Lung (tissue), 12 donors: ENCODE results near the gene GBE1. TPM values are rescaled to one million over a fixed set of nuclear protein-coding genes. Genes with fewer than 3 reads are reported as not detected.
A peak's percentile ranks its signal among the peaks of the same experiment; 100 is the strongest.

Experiments
- ATAC-seq: fragments of 200-7000 bp; cut with Tn5 transposase; one replicate; pipeline ENCODE4 v1.9.1; 2020; ENCODE audit warnings: moderate number of reproducible peaks; ENCODE audit not compliant: insufficient read depth, low FRiP score
- DNase-seq, 3 donors: peaks; one replicate each; pipeline ENCODE4 v3.0.0-alpha.2; 2013 to 2017
- H3K27ac ChIP-seq, 2 donors: one replicate each; pipeline ENCODE4 v1.5.1; 2013; ENCODE audit warnings: mild to moderate bottlenecking in 2 of 2, moderate library complexity in 2 of 2, control low read depth in 1 of 2, inconsistent platforms in 1 of 2, low read depth in 1 of 2, low read length in 1 of 2
- H3K27me3 ChIP-seq, 3 donors: one replicate each; pipeline ENCODE4 v1.5.1; 2013; ENCODE audit warnings: low read length in 2 of 3; ENCODE audit not compliant: control insufficient read depth in 3 of 3, insufficient read depth in 3 of 3
- H3K36me3 ChIP-seq, 4 donors: one replicate each; pipeline ENCODE4 v1.5.1; 2013; ENCODE audit warnings: low read length in 4 of 4, mild to moderate bottlenecking in 1 of 4, moderate library complexity in 1 of 4; ENCODE audit not compliant: control insufficient read depth in 4 of 4, insufficient read depth in 4 of 4
- H3K4me1 ChIP-seq, 5 donors: one replicate each; pipeline ENCODE4 v1.5.1; 2013; ENCODE audit warnings: low read length in 5 of 5, mild to moderate bottlenecking in 2 of 5, moderate library complexity in 1 of 5; ENCODE audit not compliant: control insufficient read depth in 5 of 5, insufficient read depth in 5 of 5
- H3K4me3 ChIP-seq: one replicate; pipeline ENCODE4 v1.5.1; 2013; ENCODE audit warnings: mild to moderate bottlenecking, control low read depth, moderate library complexity
- H3K9ac ChIP-seq, 2 donors: one replicate each; pipeline ENCODE4 v1.5.1; 2013; ENCODE audit warnings: low read length in 2 of 2, control low read depth in 1 of 2; ENCODE audit not compliant: insufficient read depth in 1 of 2
- H3K9me3 ChIP-seq, 4 donors: one replicate each; pipeline ENCODE4 v1.5.1; 2013; ENCODE audit warnings: low read length in 3 of 4, mild to moderate bottlenecking in 1 of 4, moderate library complexity in 1 of 4; ENCODE audit not compliant: control insufficient read depth in 4 of 4, insufficient read depth in 3 of 4
- WGBS, 2 donors: extraction: QIAGEN DNeasy Blood & Tissue Kit; methylation state at CpG; one replicate each; pipeline ENCODE4 v1.1.7; 2013; 5-methylcytosine and 5-hydroxymethylcytosine counted together
- polyA plus RNA-seq, 2 donors: library from polyadenylated mRNA; stranded (reverse); fragments of 200-250 nt; gene quantifications; one replicate each; pipeline ENCODE4 v1.2.1, GENCODE V29; 2013
- total RNA-seq, 2 donors: library from RNA; depleted of rRNA in 1 of 2; stranded (reverse); fragments of >200 nt in 1 of 2; gene quantifications; one replicate each; pipeline ENCODE4 v1.2.1, GENCODE V29; 2014 to 2021
- TF ChIP-seq, protein P1 (sequence below): IDR thresholded peaks from 2 replicates; pipeline ENCODE4 v1.5.1; 2012; ENCODE audit warnings: mild to moderate bottlenecking; ENCODE audit errors: control extremely low read depth, extremely low read depth
- donor health status: control.
- donor health status: control.
- donor health status: Bipolar disorder and iron deficiency.
- donor health status: healthy.
- donor health status: DM: yes; HTN: yes; CAD: no.

Gene GBE1
- total and polyA plus RNA-seq, 4 donors: 10.5 to 39.1 (median 31.6) TPM

DNA sequence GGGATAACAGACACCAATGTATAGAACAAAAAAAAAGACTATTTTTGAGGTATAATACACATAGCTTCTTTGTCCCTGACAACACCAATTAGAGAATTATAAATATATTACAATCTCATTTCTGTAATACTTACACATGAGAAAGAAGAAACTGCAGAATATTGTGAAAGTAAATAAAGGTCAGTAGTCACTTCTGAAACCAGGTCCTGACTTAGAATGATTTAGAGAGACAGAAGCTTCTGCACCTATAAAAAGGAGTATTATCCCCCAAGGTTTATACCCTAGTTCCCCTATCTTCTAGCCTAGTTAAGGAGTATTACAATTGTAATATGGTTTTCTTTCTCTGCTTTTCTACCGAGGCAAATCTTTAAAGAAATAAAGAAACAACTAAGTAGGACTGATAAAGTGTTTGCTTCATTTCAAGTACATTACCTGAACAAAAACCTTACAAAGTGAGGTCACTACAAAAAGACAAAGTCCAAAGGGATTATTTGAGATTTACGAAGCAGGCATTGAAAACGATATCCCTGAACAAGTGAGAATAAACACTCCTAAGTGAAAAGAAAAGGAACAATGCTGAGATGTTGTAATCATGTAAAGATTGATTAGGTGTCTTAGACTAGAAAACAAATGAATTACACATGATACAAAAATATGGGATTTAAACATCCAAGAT, 103.0 kb downstream of the GBE1 start:
- Histone ChIP-seq H3K36me3 (no peaks in the 10 kb centered on the region), H3K4me1 (peaks cover 0 to 5% (median 0%) of the 10 kb centered on the region in 5 donors), H3K9me3 (no peaks in the 10 kb centered on the region), H3K27ac (no peak overlapping the region), H3K9ac (no peak overlapping the region), H3K4me3 (no peak overlapping the region), H3K27me3 (no peaks in the 10 kb centered on the region)
- WGBS, 2 donors: 54 to 71% methylated on average over 3 of the region's 3 CpGs
- TF ChIP-seq, protein P1, sequence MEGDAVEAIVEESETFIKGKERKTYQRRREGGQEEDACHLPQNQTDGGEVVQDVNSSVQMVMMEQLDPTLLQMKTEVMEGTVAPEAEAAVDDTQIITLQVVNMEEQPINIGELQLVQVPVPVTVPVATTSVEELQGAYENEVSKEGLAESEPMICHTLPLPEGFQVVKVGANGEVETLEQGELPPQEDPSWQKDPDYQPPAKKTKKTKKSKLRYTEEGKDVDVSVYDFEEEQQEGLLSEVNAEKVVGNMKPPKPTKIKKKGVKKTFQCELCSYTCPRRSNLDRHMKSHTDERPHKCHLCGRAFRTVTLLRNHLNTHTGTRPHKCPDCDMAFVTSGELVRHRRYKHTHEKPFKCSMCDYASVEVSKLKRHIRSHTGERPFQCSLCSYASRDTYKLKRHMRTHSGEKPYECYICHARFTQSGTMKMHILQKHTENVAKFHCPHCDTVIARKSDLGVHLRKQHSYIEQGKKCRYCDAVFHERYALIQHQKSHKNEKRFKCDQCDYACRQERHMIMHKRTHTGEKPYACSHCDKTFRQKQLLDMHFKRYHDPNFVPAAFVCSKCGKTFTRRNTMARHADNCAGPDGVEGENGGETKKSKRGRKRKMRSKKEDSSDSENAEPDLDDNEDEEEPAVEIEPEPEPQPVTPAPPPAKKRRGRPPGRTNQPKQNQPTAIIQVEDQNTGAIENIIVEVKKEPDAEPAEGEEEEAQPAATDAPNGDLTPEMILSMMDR: no peak
- DNase-seq: no peak
- no peak for ATAC-seq

DNA sequence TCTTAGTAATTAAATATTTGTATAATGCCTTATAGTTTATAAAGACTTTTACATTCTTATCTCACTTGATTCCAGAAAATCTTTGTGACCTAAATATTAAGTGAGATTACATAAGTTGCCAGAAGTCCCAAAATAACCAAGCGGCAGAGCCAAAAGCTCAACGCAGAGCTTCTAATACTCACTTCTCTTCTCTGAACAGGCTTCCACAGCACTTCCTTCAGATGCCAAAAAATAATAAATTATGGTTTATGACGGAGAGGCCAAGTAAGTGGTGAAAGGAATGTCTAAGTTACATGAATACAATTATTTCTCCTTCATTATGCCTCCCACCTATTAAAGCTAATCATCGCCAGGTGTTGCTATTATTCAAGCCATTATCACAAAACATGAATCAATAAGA, 110.3 kb downstream of the GBE1 start:
- 40 to 59% methylated on average over 4 of the region's 4 CpGs for WGBS, 2 donors
- DNase-seq: no peak
- Histone ChIP-seq H3K9ac (no peak overlapping the region), H3K27ac (no peak overlapping the region), H3K9me3 (no peaks in the 10 kb centered on the region), H3K27me3 (no peaks in the 10 kb centered on the region), H3K36me3 (no peaks in the 10 kb centered on the region), H3K4me1 (peaks cover 0 to 5% (median 0%) of the 10 kb centered on the region in 5 donors), H3K4me3 (no peak overlapping the region)
- TF ChIP-seq, protein P1: no peak
- ATAC-seq: no peak

DNA sequence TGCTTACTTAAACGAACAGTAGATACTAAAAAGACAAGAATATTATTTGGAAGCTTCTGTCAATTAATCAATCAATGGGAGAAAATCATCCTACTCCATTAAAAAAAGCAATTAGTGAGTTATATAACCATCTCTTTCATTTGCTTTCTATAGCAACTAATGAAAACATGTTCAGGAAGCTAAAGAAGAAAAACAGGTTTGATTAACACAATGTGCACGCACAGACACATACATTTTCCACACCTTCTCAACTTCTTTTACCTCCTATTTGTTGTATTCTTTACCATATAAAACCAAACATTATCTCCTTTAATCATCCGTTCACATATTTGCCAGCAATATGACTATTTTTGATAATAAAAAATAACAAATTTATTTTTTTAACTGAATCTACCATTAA, 111.3 kb downstream of the GBE1 start:
- H3K9ac ChIP-seq: no peak overlapping the region
- H3K9me3 ChIP-seq: no peaks in the 10 kb centered on the region
- no peak overlapping the region for H3K27ac ChIP-seq
- H3K4me3 ChIP-seq: no peak overlapping the region
- no peaks in the 10 kb centered on the region for H3K27me3 ChIP-seq
- no peak for ATAC-seq
- 91 to 94% methylated on average over 3 of the region's 3 CpGs for WGBS, 2 donors
- H3K36me3 ChIP-seq: peaks cover 0 to 5% (median under 1%) of the 10 kb centered on the region in 4 donors
- peaks cover 0 to 4% (median 0%) of the 10 kb centered on the region in 5 donors for H3K4me1 ChIP-seq
- no peak for DNase-seq
- TF ChIP-seq, protein P1: no peak

DNA sequence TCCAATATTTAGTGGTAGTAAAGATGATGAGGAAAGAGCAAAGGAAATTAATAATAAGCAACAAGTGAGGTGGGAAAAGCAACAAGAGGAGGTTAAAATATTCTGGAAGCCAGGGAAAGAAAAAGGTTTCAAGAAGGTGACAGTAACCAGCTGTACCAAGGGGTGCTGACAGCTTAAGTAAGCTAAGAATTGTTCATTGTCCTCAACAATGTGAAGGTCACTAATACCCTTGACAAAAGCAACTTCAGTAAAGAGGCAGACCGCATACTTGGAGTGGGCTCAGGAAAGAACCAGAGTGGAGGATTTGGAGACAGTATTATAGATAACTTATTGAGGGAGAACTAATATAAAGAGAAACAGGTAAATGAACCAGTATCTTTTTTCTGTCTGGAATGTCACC, 116.2 kb downstream of the GBE1 start:
- peaks cover 0 to 2% (median 0%) of the 10 kb centered on the region in 5 donors for H3K4me1 ChIP-seq
- ATAC-seq: no peak
- no peaks in the 10 kb centered on the region for H3K27me3 ChIP-seq
- WGBS, 2 donors: 90 to 95% methylated on average over 1 of the region's 1 CpG
- no peak for DNase-seq
- peaks cover 0 to 12% (median 2%) of the 10 kb centered on the region in 4 donors for H3K36me3 ChIP-seq
- H3K9me3 ChIP-seq: no peaks in the 10 kb centered on the region
- no peak overlapping the region for H3K9ac ChIP-seq
- no peak overlapping the region for H3K4me3 ChIP-seq
- TF ChIP-seq, protein P1: no peak
- H3K27ac ChIP-seq: peak overlapping the region in 1 of 2 donors; percentile 33
